Neutrophil (primary cell): ENCODE data around the gene CALN1.

Source experiments
- H3K27ac ChIP-seq: fragments of 200-600 bp; sonication (generic); 2 replicates; pipeline ENCODE4 v1.5.1; 2016; ENCODE audit warnings: mild to moderate bottlenecking, moderate library complexity
- H3K27me3 ChIP-seq: fragments of 200-600 bp; sonication (generic); 2 replicates; pipeline ENCODE4 v1.6.0; 2016; ENCODE audit warnings: mild to moderate bottlenecking
- H3K36me3 ChIP-seq: fragments of 200-600 bp; sonication (generic); 2 replicates; pipeline ENCODE4 v1.5.1; 2017
- H3K4me1 ChIP-seq, 2 experiments: fragments of 200-600 bp in 1 of 2; sonication (generic) in 1 of 2; 1 replicate in 1 of 2; 2 replicates in 1 of 2; pipeline versions ENCODE4 v1.5.1 to v1.6.1; 2013 to 2016; ENCODE audit warnings: low read depth in 1 of 2, low read length in 1 of 2, mild to moderate bottlenecking in 1 of 2, moderate library complexity in 1 of 2; ENCODE audit not compliant: control insufficient read depth in 1 of 2, insufficient read depth in 1 of 2
- H3K4me3 ChIP-seq, 2 experiments: fragments of 200-600 bp in 1 of 2; sonication (generic) in 1 of 2; 1 replicate in 1 of 2; 2 replicates in 1 of 2; pipeline ENCODE4 v1.5.1; 2013 to 2016; ENCODE audit warnings: low read depth in 1 of 2, low read length in 1 of 2, mild to moderate bottlenecking in 1 of 2, moderate library complexity in 1 of 2
- H3K9me3 ChIP-seq: fragments of 200-600 bp; sonication (generic); 2 replicates; pipeline ENCODE4 v1.5.1; 2016
- TF ChIP-seq, protein P1 (sequence below): fragments of 200-600 bp; sonication (generic); IDR thresholded peaks from 2 replicates; pipeline ENCODE4 v1.5.1; 2016; ENCODE audit warnings: antibody characterized with exemption

Gene CALN1

DNA sequence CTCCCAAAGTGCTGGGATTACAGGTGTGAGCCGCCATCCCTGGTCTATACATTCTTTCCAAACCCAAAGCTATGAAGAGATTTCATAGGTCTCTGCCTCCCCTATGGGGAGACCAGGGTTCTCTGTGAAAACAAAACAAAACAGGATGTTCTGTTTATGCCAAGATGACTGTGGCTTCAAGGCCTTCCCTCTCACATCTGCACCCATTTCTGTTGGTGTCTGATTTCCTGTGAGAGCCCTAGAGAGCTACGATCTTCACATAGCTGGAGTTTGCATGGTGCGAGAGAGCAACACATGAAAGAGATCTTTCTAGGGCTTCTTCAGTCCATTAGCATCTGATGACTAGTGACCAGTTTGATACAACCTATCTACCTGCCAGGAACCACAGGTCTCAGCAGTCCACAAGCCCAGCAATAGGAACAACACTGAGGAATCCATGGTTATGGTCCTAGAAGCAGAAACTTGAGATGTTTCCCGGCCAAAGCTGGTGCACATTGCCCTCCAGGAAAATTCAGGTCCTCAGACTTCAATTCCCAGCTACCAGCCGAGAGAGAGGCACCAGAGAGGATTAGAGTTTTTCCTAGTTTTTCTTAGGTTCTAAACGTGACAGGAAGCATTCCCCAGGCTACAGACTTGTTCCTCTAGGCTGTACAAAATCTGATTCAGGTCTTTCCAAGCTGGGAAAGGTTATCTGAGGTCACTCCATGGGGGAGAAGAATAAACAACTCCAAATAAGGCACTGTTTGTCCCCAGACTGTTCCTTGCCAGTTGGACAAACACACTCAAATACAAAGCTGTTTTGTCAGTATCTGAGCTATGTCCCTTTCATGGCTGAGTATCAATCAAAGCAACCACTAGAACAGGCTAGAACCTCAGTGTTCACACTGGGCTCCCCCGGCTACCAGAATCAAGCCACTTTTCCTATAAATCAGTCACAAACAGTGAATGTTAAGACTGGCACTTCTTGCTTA lies 259.7 kb downstream of the CALN1 start:
- H3K4me3 ChIP-seq = no peak overlapping the region
- no peaks in the 10 kb centered on the region for H3K36me3 ChIP-seq
- no peaks in the 10 kb centered on the region for H3K27me3 ChIP-seq
- no peaks in the 10 kb centered on the region for H3K9me3 ChIP-seq
- no peaks in the 10 kb centered on the region for H3K4me1 ChIP-seq
- no peak overlapping the region for H3K27ac ChIP-seq
- TF ChIP-seq, protein P1, sequence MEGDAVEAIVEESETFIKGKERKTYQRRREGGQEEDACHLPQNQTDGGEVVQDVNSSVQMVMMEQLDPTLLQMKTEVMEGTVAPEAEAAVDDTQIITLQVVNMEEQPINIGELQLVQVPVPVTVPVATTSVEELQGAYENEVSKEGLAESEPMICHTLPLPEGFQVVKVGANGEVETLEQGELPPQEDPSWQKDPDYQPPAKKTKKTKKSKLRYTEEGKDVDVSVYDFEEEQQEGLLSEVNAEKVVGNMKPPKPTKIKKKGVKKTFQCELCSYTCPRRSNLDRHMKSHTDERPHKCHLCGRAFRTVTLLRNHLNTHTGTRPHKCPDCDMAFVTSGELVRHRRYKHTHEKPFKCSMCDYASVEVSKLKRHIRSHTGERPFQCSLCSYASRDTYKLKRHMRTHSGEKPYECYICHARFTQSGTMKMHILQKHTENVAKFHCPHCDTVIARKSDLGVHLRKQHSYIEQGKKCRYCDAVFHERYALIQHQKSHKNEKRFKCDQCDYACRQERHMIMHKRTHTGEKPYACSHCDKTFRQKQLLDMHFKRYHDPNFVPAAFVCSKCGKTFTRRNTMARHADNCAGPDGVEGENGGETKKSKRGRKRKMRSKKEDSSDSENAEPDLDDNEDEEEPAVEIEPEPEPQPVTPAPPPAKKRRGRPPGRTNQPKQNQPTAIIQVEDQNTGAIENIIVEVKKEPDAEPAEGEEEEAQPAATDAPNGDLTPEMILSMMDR = no peak

DNA sequence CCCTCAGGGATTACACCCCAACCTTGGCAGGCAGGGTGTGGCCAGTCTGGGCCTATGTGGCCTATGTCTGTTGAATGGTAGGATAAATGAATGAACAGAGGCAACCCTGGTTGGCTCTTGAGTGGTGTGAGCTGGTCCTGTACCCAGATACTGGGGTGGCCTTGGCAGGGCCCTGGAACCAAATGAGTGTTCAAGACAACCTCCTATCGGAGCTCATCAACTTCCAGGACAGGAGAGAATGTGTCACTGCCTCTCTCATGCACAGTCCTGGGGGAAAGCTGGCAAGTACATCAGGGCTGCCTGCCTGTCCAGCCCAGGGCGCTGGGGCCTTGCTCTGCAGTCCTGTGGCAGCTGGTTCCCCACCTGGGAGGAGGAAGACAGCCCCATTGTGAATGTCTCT lies 271.6 kb downstream of the CALN1 start:
- TF ChIP-seq, protein P1 = no peak
- Histone ChIP-seq H3K4me3 (no peak overlapping the region), H3K4me1 (no peaks in the 10 kb centered on the region), H3K36me3 (no peaks in the 10 kb centered on the region), H3K27ac (no peak overlapping the region), H3K27me3 (no peaks in the 10 kb centered on the region), H3K9me3 (no peaks in the 10 kb centered on the region)

DNA sequence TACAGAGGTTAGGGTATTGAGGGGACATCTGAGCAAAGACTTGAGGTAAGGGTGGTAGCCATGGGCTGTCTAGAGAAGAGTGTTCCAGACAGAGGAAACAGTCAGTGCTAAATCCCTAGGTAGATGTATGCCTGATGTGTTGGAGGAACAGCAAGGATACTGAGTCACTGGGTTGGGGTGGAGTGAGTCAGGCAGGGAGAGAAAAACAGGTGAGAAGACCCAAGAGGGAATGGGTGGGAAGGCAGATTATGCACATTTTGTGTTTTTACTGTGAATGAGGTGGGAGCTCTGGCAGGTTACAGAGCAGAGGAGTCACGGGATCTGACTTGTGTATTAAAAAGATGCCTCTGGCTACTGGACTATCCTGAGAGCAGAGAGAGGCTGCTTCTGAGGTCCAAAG lies 285.0 kb downstream of the CALN1 start:
- Histone ChIP-seq H3K27ac (no peak overlapping the region), H3K36me3 (no peaks in the 10 kb centered on the region), H3K4me3 (no peak overlapping the region), H3K9me3 (no peaks in the 10 kb centered on the region), H3K4me1 (no peaks in the 10 kb centered on the region), H3K27me3 (no peaks in the 10 kb centered on the region)
- TF ChIP-seq, protein P1 = no peak

DNA sequence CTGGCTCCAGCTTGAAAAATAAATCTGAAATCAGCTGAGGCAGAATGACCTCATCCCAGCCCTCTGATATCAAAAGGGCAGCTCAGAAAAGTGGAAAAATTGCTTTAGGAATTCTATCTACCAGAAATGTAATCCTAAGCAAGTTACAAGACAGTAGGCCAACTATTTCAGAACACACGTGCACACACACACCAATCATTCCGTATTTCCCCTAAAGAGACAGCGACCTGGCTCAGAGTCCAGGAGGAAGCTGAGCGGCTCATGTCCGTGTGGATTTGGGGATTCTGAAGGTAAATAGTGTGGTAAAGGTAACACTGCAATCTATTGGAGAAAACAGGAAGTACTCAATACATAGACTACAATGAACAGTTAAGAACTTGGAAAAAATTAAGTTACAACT lies 288.2 kb downstream of the CALN1 start:
- Histone ChIP-seq H3K4me3 (no peak overlapping the region), H3K27ac (no peak overlapping the region), H3K27me3 (no peaks in the 10 kb centered on the region), H3K36me3 (no peaks in the 10 kb centered on the region), H3K9me3 (no peaks in the 10 kb centered on the region), H3K4me1 (no peaks in the 10 kb centered on the region)
- TF ChIP-seq, protein P1 = no peak

DNA sequence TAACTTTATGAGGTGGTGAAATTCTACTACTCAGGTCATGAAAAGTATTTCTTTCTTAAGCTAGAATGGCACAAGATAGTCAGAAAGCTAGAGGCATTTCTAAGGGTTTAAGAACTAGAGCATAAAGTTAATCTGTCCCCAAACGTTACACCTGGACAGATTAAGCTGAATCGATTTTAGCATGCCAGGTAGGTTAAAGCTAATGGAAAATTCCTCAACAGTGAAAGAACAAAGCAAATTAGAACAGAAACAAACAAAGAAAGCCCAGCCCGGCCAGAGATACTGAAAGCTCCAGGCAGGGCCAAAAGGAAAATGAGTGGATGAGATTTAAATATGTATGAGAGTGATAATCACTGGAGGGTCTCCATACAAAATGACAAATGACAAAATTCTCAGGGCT lies 293.8 kb downstream of the CALN1 start:
- H3K4me1 ChIP-seq = no peaks in the 10 kb centered on the region
- TF ChIP-seq, protein P1 = no peak

More for the DNA sequence above, 293.8 kb downstream of the CALN1 start:
- Histone ChIP-seq H3K36me3 (no peaks in the 10 kb centered on the region), H3K27me3 (no peaks in the 10 kb centered on the region), H3K9me3 (no peaks in the 10 kb centered on the region), H3K27ac (no peak overlapping the region), H3K4me3 (no peak overlapping the region)
